Measurements from ENCODE around the gene MARCO. TPM values are rescaled to one million over a fixed set of nuclear protein-coding genes. Genes with fewer than 3 reads are reported as not detected.
A peak's percentile ranks its signal among the peaks of the same experiment; 100 is the strongest.
"Not testable (repeated sequence)": the region's sequence is repeated elsewhere in the genome, so short reads cannot be mapped to it uniquely, and the experiment has no call there.

The MARCO gene
- total RNA-seq, 1 donor from 2014 or later = not detected

DNA sequence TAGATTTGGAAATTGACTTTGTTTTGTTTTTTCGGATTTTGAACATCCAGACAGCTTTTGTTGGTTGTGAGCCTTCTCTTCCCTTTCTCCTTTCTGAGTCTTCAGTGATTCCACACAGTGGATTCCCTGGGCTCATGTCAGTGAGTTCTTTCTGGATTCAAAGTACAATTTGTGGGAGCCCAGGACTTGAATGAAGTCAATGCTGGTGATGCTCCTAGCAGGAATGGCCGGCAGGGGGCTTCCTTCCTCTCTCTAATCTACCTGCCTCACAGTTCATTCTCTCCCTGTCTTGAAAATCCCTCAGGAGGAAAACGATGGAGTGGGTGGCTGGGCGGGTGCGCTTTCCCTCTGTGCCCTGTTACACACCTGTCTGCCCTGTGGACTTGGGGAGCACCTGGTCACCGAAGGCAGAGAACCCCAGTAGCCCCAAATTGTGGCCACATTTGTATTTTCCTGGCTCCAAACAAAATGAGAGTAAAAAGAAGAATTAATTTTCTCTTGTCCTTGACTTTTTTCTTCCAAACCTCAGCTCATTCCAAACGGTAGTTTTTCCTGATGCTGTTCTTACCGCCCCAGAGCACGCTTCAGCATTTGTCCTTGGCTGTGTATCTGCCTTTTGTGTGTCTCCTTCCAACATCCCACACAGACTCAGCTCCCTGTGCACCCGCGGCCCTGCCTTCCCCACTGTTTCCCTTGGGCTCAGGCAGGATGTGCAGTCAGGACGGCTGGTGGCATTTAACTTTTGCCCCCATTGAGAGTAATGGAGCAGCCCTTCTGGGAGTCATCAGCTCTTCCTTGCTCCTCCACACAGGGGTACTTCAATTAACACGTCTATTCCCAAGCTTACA, 86.6 kb downstream of the MARCO start:
- Histone ChIP-seq H4K20me1 (ENCODE audit: insufficient read depth, low read length) (no peaks in the 10 kb centered on the region), H3K27me3 (ENCODE audit: insufficient read depth, low read length) (no peaks in the 10 kb centered on the region), H3K36me3 (ENCODE audit: insufficient read depth, low read length) (no peaks in the 10 kb centered on the region), H3K9me3 (ENCODE audit: insufficient read depth, low read depth, low read length) (no peaks in the 10 kb centered on the region), H3K9ac (ENCODE audit: low read length) (no peak overlapping the region), H3K4me2 (ENCODE audit: low read length) (no peak overlapping the region), H2AFZ (ENCODE audit: low read depth, low read length) (no peak overlapping the region), H3K79me2 (ENCODE audit: insufficient read depth, low read length) (no peaks in the 10 kb centered on the region), H3K4me1 (ENCODE audit: insufficient read depth, low read length) (no peaks in the 10 kb centered on the region), H3K27ac (ENCODE audit: low read depth, low read length) (no peak overlapping the region), H3K4me3 (ENCODE audit: insufficient read depth, low read depth, low read length) (no peak overlapping the region)
- FAIRE-seq = no peak
- Mint-ChIP-seq H3K27ac (ENCODE audit: unreplicated experiment) (no peak overlapping the region), H3K36me3 (ENCODE audit: low read depth, unreplicated experiment) (peaks cover 3% of the 10 kb centered on the region), H3K4me3 (ENCODE audit: unreplicated experiment) (no peak overlapping the region), H3K9me3 (ENCODE audit: unreplicated experiment) (peaks cover 8% of the 10 kb centered on the region), H3K4me1 (ENCODE audit: low read depth, unreplicated experiment) (peaks cover 6% of the 10 kb centered on the region), H3K27me3 (ENCODE audit: low read depth, unreplicated experiment) (peaks cover 50% of the 10 kb centered on the region)
- TF ChIP-seq, protein P1, sequence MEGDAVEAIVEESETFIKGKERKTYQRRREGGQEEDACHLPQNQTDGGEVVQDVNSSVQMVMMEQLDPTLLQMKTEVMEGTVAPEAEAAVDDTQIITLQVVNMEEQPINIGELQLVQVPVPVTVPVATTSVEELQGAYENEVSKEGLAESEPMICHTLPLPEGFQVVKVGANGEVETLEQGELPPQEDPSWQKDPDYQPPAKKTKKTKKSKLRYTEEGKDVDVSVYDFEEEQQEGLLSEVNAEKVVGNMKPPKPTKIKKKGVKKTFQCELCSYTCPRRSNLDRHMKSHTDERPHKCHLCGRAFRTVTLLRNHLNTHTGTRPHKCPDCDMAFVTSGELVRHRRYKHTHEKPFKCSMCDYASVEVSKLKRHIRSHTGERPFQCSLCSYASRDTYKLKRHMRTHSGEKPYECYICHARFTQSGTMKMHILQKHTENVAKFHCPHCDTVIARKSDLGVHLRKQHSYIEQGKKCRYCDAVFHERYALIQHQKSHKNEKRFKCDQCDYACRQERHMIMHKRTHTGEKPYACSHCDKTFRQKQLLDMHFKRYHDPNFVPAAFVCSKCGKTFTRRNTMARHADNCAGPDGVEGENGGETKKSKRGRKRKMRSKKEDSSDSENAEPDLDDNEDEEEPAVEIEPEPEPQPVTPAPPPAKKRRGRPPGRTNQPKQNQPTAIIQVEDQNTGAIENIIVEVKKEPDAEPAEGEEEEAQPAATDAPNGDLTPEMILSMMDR (IDR thresholded peaks at IDR 0.05; ENCODE audit: insufficient read depth, low read depth, low read length) = peak; percentile 41
- TF ChIP-seq EZH2 (IDR thresholded peaks at IDR 0.05; ENCODE audit: insufficient read depth, low read length) = no peak
- DNase-seq (ENCODE audit: low read depth) = no peak

DNA sequence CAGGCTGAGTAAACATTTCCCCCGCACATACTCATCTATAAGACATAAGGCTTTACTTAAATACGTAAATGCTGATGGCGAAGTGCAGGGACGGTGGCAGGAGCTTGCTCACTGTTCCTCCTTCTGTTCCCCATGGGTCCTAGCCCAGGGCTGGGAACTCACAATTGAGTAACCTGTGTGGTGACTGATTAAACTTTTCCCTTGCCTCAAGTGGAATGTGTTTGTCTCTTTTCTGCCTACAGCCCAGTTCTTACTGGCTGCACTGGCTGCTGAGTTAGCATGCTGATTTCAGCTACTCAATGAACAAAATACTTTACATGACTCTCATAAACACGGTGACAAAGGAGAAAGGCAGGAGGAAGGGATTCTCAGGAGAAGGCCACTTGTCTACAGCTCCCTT, 87.3 kb downstream of the MARCO start:
- Histone ChIP-seq H3K4me3 (ENCODE audit: insufficient read depth, low read depth, low read length) (no peak overlapping the region), H2AFZ (ENCODE audit: low read depth, low read length) (no peak overlapping the region), H3K36me3 (ENCODE audit: insufficient read depth, low read length) (no peaks in the 10 kb centered on the region), H4K20me1 (ENCODE audit: insufficient read depth, low read length) (no peaks in the 10 kb centered on the region), H3K4me1 (ENCODE audit: insufficient read depth, low read length) (no peaks in the 10 kb centered on the region), H3K27me3 (ENCODE audit: insufficient read depth, low read length) (no peaks in the 10 kb centered on the region), H3K27ac (ENCODE audit: low read depth, low read length) (no peak overlapping the region), H3K79me2 (ENCODE audit: insufficient read depth, low read length) (no peaks in the 10 kb centered on the region), H3K4me2 (ENCODE audit: low read length) (no peak overlapping the region), H3K9ac (ENCODE audit: low read length) (no peak overlapping the region), H3K9me3 (ENCODE audit: insufficient read depth, low read depth, low read length) (no peaks in the 10 kb centered on the region)
- DNase-seq (ENCODE audit: low read depth) = no peak
- H3K4me1 Mint-ChIP-seq (ENCODE audit: low read depth, unreplicated experiment) = peaks cover 6% of the 10 kb centered on the region
- H3K36me3 Mint-ChIP-seq (ENCODE audit: low read depth, unreplicated experiment) = peaks cover 4% of the 10 kb centered on the region
- TF ChIP-seq, protein P1 (IDR thresholded peaks at IDR 0.05; ENCODE audit: insufficient read depth, low read depth, low read length) = no peak
- no peak for TF ChIP-seq EZH2 (IDR thresholded peaks at IDR 0.05; ENCODE audit: insufficient read depth, low read length)
- H3K27ac Mint-ChIP-seq (ENCODE audit: unreplicated experiment) = no peak overlapping the region
- FAIRE-seq = no peak
- H3K9me3 Mint-ChIP-seq (ENCODE audit: unreplicated experiment) = peaks cover 8% of the 10 kb centered on the region
- H3K27me3 Mint-ChIP-seq (ENCODE audit: low read depth, unreplicated experiment) = peaks cover 44% of the 10 kb centered on the region
- no peak overlapping the region for H3K4me3 Mint-ChIP-seq (ENCODE audit: unreplicated experiment)

DNA sequence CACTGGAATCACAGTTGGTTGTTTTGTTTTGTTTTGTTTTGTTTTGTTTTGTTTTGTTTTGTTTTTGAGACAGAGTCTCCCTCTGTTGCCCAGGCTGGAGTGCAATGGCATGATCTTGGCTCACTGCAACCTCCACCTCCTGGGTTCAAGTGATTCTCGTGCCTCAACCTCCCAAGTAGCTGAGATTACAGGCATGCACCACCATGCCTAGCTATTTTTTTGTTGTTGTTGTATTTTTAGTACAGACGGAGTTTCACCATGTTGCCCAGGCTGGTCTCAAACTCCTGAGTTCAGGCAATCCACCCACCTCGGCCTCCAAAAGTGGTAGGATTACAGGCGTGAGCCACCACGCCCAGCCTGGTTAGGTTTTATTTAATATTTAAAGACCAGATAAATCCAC, 95.9 kb downstream of the MARCO start:
- H3K27me3 ChIP-seq (ENCODE audit: insufficient read depth, low read length); FAIRE-seq; DNase-seq (ENCODE audit: low read depth); H2AFZ ChIP-seq (ENCODE audit: low read depth, low read length); H3K27ac ChIP-seq (ENCODE audit: low read depth, low read length); H3K4me1 Mint-ChIP-seq (ENCODE audit: low read depth, unreplicated experiment); H3K9ac ChIP-seq (ENCODE audit: low read length); H3K79me2 ChIP-seq (ENCODE audit: insufficient read depth, low read length); H3K4me1 ChIP-seq (ENCODE audit: insufficient read depth, low read length); H3K36me3 Mint-ChIP-seq (ENCODE audit: low read depth, unreplicated experiment); H3K4me2 ChIP-seq (ENCODE audit: low read length); H3K9me3 Mint-ChIP-seq (ENCODE audit: unreplicated experiment); H3K36me3 ChIP-seq (ENCODE audit: insufficient read depth, low read length); H3K4me3 ChIP-seq (ENCODE audit: insufficient read depth, low read depth, low read length); H3K4me3 Mint-ChIP-seq (ENCODE audit: unreplicated experiment); H4K20me1 ChIP-seq (ENCODE audit: insufficient read depth, low read length); H3K9me3 ChIP-seq (ENCODE audit: insufficient read depth, low read depth, low read length); H3K27ac Mint-ChIP-seq (ENCODE audit: unreplicated experiment): not testable (repeated sequence)
- peaks cover 16% of the 10 kb centered on the region for H3K27me3 Mint-ChIP-seq (ENCODE audit: low read depth, unreplicated experiment)

Measured in astrocyte (in vitro differentiated cells and primary cell).